Sigmoid colon (tissue), 4 donors: ENCODE results near the gene EPB41L4B.

Experiments used
- CTCF ChIP-seq, 4 experiments: fragments of 450-650 bp in 3 of 4; fragments of 200-600 bp in 1 of 4; IDR thresholded peaks; one replicate each; pipeline ENCODE4 v1.5.1; 2016 to 2019; ENCODE audit warnings: antibody characterized with exemption in 4 of 4, mild to moderate bottlenecking in 3 of 4, moderate library complexity in 2 of 4
- EP300 ChIP-seq, 4 donors: sonication (generic); formaldehyde crosslinking; IDR thresholded peaks; one replicate each; pipeline ENCODE4 v1.6.1; 2017; ENCODE audit warnings: antibody characterized with exemption in 4 of 4
- POLR2A ChIP-seq, 2 donors: fragments of 450-650 bp; IDR thresholded peaks; one replicate each; pipeline ENCODE4 v1.6.1; 2016; ENCODE audit warnings: antibody characterized with exemption in 2 of 2, mild to moderate bottlenecking in 2 of 2, moderate library complexity in 2 of 2

GRCh38 chr9:109132567-109133021 lies 188.3 kb downstream of the EPB41L4B start:
- TF ChIP-seq CTCF (IDR thresholded peaks at IDR 0.05) = no peak
- no peak for TF ChIP-seq POLR2A (IDR thresholded peaks at IDR 0.05)
- TF ChIP-seq EP300 (IDR thresholded peaks at IDR 0.05) = no peak
